Mucosa of descending colon (tissue), 3 donors: Measurements from ENCODE around the gene PNLIPRP2. TPM values are rescaled to one million over a fixed set of nuclear protein-coding genes. Genes with fewer than 3 reads are reported as not detected.

ENCODE experiments used
- ATAC-seq: fragments of 200-7000 bp; cut with Tn5 transposase; one replicate; pipeline ENCODE4 v1.9.1; 2020; ENCODE audit warnings: mild to moderate bottlenecking, moderate library complexity
- DNase-seq, 3 donors: peaks; one replicate each; pipeline ENCODE4 v3.0.0-alpha.2; 2020
- H3K36me3 ChIP-seq: fragments of 200-600 bp; one replicate; pipeline ENCODE4 v1.8.0; 2021; ENCODE audit warnings: low read depth, mild to moderate bottlenecking
- H3K4me1 ChIP-seq: fragments of 200-600 bp; one replicate; pipeline ENCODE4 v1.8.0; 2021; ENCODE audit warnings: low read depth, mild to moderate bottlenecking
- H3K4me3 ChIP-seq: fragments of 200-600 bp; one replicate; pipeline ENCODE4 v1.8.0; 2021; ENCODE audit warnings: mild to moderate bottlenecking
- H3K9me3 ChIP-seq: fragments of 200-600 bp; one replicate; pipeline ENCODE4 v1.8.0; 2021; ENCODE audit warnings: mild to moderate bottlenecking
- CTCF ChIP-seq: fragments of 200-600 bp; IDR thresholded peaks from one replicate; pipeline ENCODE4 v1.8.0; 2022; ENCODE audit warnings: antibody characterized with exemption, mild to moderate bottlenecking
- intact Hi-C, 2 donors: fragments of 100-400 bp; cut with DNase I in 1 of 2; cut with micrococcal nuclease in 1 of 2; formaldehyde crosslinking; loops; one replicate each; pipeline versions ENCODE4 v1.11.0 to v1.11.1; 2022; cut with DNase I, micrococcal nuclease
- total RNA-seq, 3 donors: library from RNA; stranded (reverse); fragmentation: NEBNext Ultra II Directional in 2 of 3; extraction: Animal tissue kit (Norgen Biotek cat#: 25700) in 2 of 3; gene quantifications; one replicate each; pipeline versions ENCODE4 v1.2.1 to v1.2.4, GENCODE V29; 2021 to 2023
- donor health status: DM: no; HTN: no; CAD: no; lungs with moderate emphysema.
- donor health status: DM: no; HTN: no; CAD: no.
- donor health status: DM: no; HTN: yes; CAD: no.

PNLIPRP2 gene
- total RNA-seq, 3 donors from 2014 or later = 2.8 to 8.9 (median 2.8) TPM

- Histone ChIP-seq H3K9me3 (no peaks in the 10 kb centered on the region), H3K4me3 (no peak overlapping the region), H3K4me1 (no peaks in the 10 kb centered on the region), H3K36me3 (no peaks in the 10 kb centered on the region)
- ATAC-seq (peak; percentile 95), DNase-seq (peak in 1 of 3 donors; percentile 52)
- TF ChIP-seq CTCF = no peak
- intact Hi-C loops = no loop called here
Observed at GRCh38 chr10:116669832-116670644, 49.3 kb downstream of the PNLIPRP2 start.

GRCh38 chr10:116670706-116671105, 50.0 kb downstream of the PNLIPRP2 start:
- no peak for DNase-seq
- ATAC-seq = no peak
- Histone ChIP-seq H3K9me3 (no peaks in the 10 kb centered on the region), H3K36me3 (no peaks in the 10 kb centered on the region), H3K4me1 (no peaks in the 10 kb centered on the region), H3K4me3 (no peak overlapping the region)
- intact Hi-C loops = no loop called here
- TF ChIP-seq CTCF = no peak

- Histone ChIP-seq H3K9me3 (no peaks in the 10 kb centered on the region), H3K36me3 (no peaks in the 10 kb centered on the region), H3K4me1 (no peaks in the 10 kb centered on the region), H3K4me3 (no peak overlapping the region)
- intact Hi-C loops = no loop called here
- ATAC-seq = no peak
- no peak for TF ChIP-seq CTCF
- DNase-seq = no peak
Observed at GRCh38 chr10:116671274-116671926, 50.6 kb downstream of the PNLIPRP2 start.

- Histone ChIP-seq H3K4me3 (no peak overlapping the region), H3K9me3 (no peaks in the 10 kb centered on the region), H3K36me3 (no peaks in the 10 kb centered on the region), H3K4me1 (no peaks in the 10 kb centered on the region)
- no peak for DNase-seq
- intact Hi-C loops = no loop called here
- ATAC-seq = no peak
- no peak for TF ChIP-seq CTCF
Observed at GRCh38 chr10:116672891-116673290, 52.1 kb downstream of the PNLIPRP2 start.

GRCh38 chr10:116673866-116674265, 53.1 kb downstream of the PNLIPRP2 start:
- H3K36me3 ChIP-seq = no peaks in the 10 kb centered on the region
- ATAC-seq (no peak), DNase-seq (no peak)
- no peaks in the 10 kb centered on the region for H3K9me3 ChIP-seq
- no peak for TF ChIP-seq CTCF
- intact Hi-C loops = no loop called here
- H3K4me3 ChIP-seq = no peak overlapping the region
- H3K4me1 ChIP-seq = no peaks in the 10 kb centered on the region
